HFF-Myc (cell line): Measurements from ENCODE around the gene KRT85.

ENCODE experiments used
- DNase-seq: peaks from one replicate; pipeline ENCODE4 v3.0.0-alpha.2; 2011; ENCODE audit warnings: low read depth; ENCODE audit errors: extremely low read depth
- H3K4me3 ChIP-seq: replicated peaks from 2 replicates; pipeline ENCODE4 v1.5.1; 2011; ENCODE audit warnings: low read depth, mild to moderate bottlenecking, control low read depth, low read length
- CTCF ChIP-seq: IDR thresholded peaks from 2 replicates; pipeline ENCODE4 v1.5.1; 2012; ENCODE audit warnings: mild to moderate bottlenecking, low read depth, low read length, control low read depth; ENCODE audit errors: missing control alignments

KRT85 gene

GRCh38 chr12:52361553-52361952, 5.7 kb downstream of the KRT85 start:
- no peak for TF ChIP-seq CTCF
- DNase-seq, result no peak
- H3K4me3 ChIP-seq, result no peak overlapping the region

- no peak for TF ChIP-seq CTCF
- no peak overlapping the region for H3K4me3 ChIP-seq
- DNase-seq, result no peak
These were observed 6.5 kb downstream of the KRT85 start for GRCh38 chr12:52360663-52361271.

- no peak for TF ChIP-seq CTCF
- H3K4me3 ChIP-seq, result no peak overlapping the region
- DNase-seq, result no peak
These were observed 7.1 kb downstream of the KRT85 start for GRCh38 chr12:52360106-52360662.

- H3K4me3 ChIP-seq, result no peak overlapping the region
- DNase-seq, result no peak
- no peak for TF ChIP-seq CTCF
These were observed 7.6 kb downstream of the KRT85 start for GRCh38 chr12:52359621-52360061.

GRCh38 chr12:52358575-52359350, 8.5 kb downstream of the KRT85 start:
- H3K4me3 ChIP-seq, result no peak overlapping the region
- TF ChIP-seq CTCF, result no peak
- no peak for DNase-seq

GRCh38 chr12:52356762-52357580, 10.3 kb downstream of the KRT85 start:
- H3K4me3 ChIP-seq, result no peak overlapping the region
- DNase-seq, result no peak
- TF ChIP-seq CTCF, result no peak
